H54 (cell line): ENCODE measurements around the gene CLASP1.

Experiments
- DNase-seq: peaks from one replicate; pipeline ENCODE4 v3.0.0; 2011; ENCODE audit warnings: low spot score, mixed read lengths; ENCODE audit not compliant: insufficient read length
- FAIRE-seq: peaks from 3 replicates; lab custom pipeline; 2011; peaks lifted over from hg19 to GRCh38; lab: Jason Lieb, UNC
- POLR2A ChIP-seq: IDR thresholded peaks from 2 replicates; pipeline ENCODE4 v1.6.1; 2011; ENCODE audit warnings: low read depth, mild to moderate bottlenecking, low read length

The CLASP1 gene

GRCh38 chr2:121541495-121541894 lies 107.8 kb downstream of the CLASP1 start:
- FAIRE-seq, result no peak
- TF ChIP-seq POLR2A, result no peak
- DNase-seq, result no peak

- no peak for DNase-seq
- peak; percentile 95 for FAIRE-seq
- TF ChIP-seq POLR2A, result no peak
Observed at GRCh38 chr2:121539750-121540469, 109.4 kb downstream of the CLASP1 start.

- DNase-seq (no peak), FAIRE-seq (no peak)
- no peak for TF ChIP-seq POLR2A
Observed at GRCh38 chr2:121536850-121537557, 112.3 kb downstream of the CLASP1 start.

GRCh38 chr2:121536347-121536746 lies 112.9 kb downstream of the CLASP1 start:
- no peak for TF ChIP-seq POLR2A
- DNase-seq (no peak), FAIRE-seq (no peak)

GRCh38 chr2:121534007-121534406 lies 115.3 kb downstream of the CLASP1 start:
- FAIRE-seq (no peak), DNase-seq (no peak)
- no peak for TF ChIP-seq POLR2A

GRCh38 chr2:121532894-121533293 lies 116.4 kb downstream of the CLASP1 start:
- FAIRE-seq (no peak), DNase-seq (no peak)
- no peak for TF ChIP-seq POLR2A

- DNase-seq (no peak), FAIRE-seq (no peak)
- no peak for TF ChIP-seq POLR2A
Observed at GRCh38 chr2:121532347-121532766, 116.9 kb downstream of the CLASP1 start.

GRCh38 chr2:121530212-121530705 lies 119.0 kb downstream of the CLASP1 start:
- peak; percentile 66 for DNase-seq
- no peak for FAIRE-seq
- TF ChIP-seq POLR2A, result no peak

- TF ChIP-seq POLR2A, result no peak
- no peak for DNase-seq
- no peak for FAIRE-seq
Observed at GRCh38 chr2:121529439-121530211, 119.6 kb downstream of the CLASP1 start.

- TF ChIP-seq POLR2A, result no peak
- FAIRE-seq (no peak), DNase-seq (no peak)
Observed at GRCh38 chr2:121527009-121527682, 122.1 kb downstream of the CLASP1 start.

- FAIRE-seq (no peak), DNase-seq (no peak)
- TF ChIP-seq POLR2A, result no peak
Observed at GRCh38 chr2:121524685-121525425, 124.4 kb downstream of the CLASP1 start.

GRCh38 chr2:121521359-121521758 lies 127.9 kb downstream of the CLASP1 start:
- DNase-seq (no peak), FAIRE-seq (no peak)
- no peak for TF ChIP-seq POLR2A

GRCh38 chr2:121520641-121520994 lies 128.6 kb downstream of the CLASP1 start:
- FAIRE-seq, result no peak
- no peak for DNase-seq
- no peak for TF ChIP-seq POLR2A
